Midbrain (tissue), 1 donor: ENCODE data around the gene CYP3A5.
"Not testable (repeated sequence)": the region's sequence is repeated elsewhere in the genome, so short reads cannot be mapped to it uniquely, and the experiment has no call there.

Source experiments
- DNase-seq: peaks from one replicate; lab custom pipeline; 2025; lab: John Stamatoyannopoulos, UW

Gene CYP3A5

DNA sequence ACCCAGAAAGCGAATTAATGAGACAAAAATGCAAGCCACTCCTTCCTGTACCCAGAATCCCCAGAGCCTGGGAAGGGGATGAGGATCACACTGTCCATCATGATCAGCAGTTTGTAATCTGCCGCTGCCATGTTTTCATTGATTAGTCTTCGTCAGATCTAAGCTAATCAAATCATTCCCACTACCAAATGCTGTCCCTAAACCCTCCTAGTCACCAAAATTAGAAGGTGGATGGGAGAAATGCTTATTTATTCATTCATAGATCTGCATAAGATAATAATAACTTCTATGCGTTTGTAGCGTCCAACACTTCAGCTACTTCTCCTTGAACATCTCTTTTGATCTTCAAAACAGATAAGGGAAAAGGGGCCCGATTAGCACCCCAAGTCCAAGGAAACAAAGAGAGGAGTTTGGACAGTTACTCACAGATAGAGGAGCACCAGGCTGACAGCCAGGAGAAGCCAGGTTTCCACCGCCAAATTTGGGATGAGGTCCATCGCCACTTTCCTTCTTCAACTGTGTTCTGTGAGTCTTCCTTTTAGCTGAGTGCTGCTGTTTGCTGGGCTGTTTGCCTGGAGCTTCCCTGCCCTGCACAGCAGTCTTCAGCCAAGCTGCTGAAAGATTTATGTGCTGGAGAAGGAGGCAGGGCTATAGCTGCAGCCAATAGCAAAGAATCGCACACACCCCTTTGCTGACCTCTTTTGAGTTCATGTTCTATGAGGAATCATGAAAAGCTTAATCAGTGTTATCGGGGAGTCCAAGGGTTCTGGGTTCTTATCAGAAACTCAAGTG, at the start of gene CYP3A5:
TSS of gene CYP3A5 (minus strand) at position 597 of the 792 bp plus-strand sequence. CDS start at position 497, 100 bp downstream.
- no peak for DNase-seq

GRCh38 chr7:99728615-99729014, 48.8 kb upstream of the CYP3A5 start:
- no peak for DNase-seq

DNA sequence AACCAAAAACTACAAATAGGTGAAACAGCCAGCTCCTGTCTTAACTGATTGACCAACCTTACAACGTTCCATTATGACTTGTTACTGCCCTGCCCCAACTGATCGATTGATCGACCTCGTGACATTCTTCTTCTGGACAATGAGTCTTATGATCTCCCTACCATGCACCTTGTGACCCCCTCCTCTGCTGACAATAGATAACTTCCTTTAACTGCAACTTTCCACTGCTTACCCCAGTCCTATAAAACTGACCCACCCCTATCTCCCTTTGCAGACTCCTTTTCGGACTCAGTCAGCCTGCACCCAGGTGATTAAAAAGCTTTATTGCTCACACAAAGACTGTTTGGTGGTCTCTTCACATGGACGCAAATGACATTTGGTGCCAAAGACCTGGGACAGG, 43.4 kb upstream of the CYP3A5 start:
- not testable (repeated sequence) for DNase-seq

GRCh38 chr7:99720800-99721595, 41.2 kb upstream of the CYP3A5 start:
- no peak for DNase-seq

GRCh38 chr7:99719996-99720769, 40.4 kb upstream of the CYP3A5 start:
- DNase-seq: no peak

- no peak for DNase-seq
Measured at GRCh38 chr7:99713995-99714570, 34.3 kb upstream of the CYP3A5 start.

DNA sequence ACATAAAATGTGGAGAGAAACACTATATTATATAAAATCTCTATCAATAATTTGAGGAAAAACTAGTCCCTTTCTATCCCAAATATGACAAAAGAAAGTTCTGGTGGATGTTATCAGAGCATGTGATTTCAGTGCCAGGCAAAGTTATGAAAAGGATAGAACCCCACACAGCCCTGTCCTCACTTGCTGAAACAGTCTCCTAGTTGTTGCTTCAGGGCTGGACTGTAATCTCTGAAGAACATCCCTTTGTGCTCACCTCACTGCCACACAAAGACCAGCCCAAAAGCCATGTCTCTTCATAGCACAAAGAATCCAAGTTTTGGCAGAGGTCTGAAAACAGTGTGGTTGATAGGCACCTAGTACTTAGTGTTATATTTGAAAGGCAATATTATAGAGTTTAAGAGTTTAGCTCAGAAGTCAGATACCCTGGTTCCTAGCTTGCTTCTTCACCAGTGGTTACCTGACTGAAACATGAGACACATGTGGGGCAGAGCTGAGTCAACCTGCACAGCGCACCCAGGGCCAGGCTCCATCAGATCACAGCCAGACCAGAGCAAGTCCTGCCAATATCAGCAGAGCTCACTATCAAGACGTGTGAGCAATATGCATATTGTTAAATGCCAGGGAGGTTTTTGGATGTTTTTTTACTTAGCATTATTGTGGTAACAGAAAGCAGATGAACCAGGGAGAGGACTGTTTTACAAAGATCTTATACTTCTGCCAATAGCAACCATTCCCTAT, 30.2 kb upstream of the CYP3A5 start:
- no peak for DNase-seq

DNA sequence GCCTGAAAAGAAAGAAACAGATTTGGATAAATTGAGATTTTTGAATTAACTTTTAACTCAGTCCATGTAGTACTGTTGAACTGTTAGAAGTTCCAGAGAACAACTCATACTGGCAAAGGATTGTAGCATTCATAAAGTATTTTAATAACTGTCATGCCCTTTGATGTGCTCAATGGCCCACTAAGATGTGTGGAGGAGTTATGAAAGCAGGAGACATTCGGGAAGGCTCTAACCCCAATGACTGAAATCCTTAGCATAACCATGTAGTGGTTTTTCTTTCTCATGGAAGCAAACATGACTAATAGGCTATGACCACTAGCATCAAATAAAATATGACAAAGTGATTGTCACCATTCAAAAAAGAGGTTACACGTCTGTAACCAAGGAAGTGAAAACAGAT, 29.5 kb upstream of the CYP3A5 start:
- DNase-seq: no peak

DNA sequence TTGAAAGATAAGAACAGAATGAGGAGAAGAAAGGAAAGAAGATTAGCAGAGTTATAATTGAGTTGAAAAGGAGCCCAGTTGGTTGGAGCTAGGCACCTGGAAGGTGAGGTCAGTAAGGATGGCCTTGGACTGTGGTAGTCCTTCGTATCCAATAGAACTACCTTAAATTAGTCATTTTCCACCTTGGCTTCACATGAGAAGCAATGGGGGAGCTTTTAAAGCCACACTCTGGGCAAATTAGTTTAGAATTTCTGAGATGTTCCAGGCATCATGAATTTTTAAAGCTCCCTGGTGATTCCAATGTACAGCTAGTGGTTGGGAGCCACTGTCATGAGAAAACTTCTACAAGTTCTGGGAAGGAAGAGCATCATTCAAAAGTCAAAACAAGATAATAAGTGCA, 27.3 kb upstream of the CYP3A5 start:
- no peak for DNase-seq

- DNase-seq: no peak
Measured at GRCh38 chr7:99699946-99700345, 20.1 kb upstream of the CYP3A5 start.

GRCh38 chr7:99698867-99699730, 19.3 kb upstream of the CYP3A5 start:
- DNase-seq: not testable (repeated sequence)

- no peak for DNase-seq
Measured at GRCh38 chr7:99694912-99695304, 15.1 kb upstream of the CYP3A5 start.

DNA sequence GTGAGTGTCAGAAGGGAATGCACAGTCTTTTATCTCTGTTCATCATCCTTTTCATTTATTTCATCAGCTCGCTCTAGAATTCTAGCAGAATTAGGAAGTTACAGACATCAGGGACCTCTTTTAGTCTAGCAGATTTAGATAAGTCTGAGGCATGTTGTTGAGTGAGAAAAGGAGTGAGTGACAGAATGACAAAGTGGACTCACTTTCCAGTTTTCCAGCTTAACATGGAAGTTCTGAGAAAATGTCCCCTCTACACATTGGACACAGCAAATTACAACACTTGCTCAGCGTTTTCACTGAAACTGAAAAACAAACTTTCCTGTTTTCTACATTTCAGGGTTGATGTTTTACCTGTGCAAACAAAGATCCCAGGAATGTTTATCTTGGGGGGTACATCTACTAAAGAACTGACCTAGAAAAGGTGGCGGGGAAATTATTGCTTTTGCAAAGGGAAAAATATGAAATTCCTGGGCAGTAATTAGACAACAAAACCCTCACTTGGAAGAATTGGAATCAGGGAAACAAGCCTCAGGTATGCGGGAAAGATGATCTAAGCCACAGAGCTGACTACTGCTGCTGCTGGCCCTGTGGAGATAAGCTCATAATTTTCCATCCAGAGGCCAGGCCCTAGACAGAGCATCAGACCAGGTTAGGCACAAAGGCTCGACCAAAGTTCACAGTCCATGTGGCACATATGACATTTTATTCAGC, 14.6 kb upstream of the CYP3A5 start:
- DNase-seq: no peak

GRCh38 chr7:99693427-99694200, 13.8 kb upstream of the CYP3A5 start:
- no peak for DNase-seq

DNA sequence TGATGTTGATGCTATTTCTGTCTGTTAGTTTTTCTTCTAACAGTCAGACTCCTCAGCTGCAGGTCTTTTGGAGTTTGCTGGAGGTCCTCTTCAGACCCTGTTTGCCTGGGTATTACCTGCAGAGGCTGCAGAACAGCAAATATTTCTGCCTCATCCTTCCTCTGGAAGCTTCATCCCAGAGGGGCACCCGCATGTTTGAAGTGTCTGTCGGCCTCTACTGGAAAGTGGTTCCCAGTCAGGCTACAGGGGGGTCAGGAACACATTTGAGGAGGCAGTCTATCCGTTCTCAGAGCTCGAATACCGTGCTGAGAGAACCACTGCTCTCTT, 13.3 kb upstream of the CYP3A5 start:
- DNase-seq: no peak

DNA sequence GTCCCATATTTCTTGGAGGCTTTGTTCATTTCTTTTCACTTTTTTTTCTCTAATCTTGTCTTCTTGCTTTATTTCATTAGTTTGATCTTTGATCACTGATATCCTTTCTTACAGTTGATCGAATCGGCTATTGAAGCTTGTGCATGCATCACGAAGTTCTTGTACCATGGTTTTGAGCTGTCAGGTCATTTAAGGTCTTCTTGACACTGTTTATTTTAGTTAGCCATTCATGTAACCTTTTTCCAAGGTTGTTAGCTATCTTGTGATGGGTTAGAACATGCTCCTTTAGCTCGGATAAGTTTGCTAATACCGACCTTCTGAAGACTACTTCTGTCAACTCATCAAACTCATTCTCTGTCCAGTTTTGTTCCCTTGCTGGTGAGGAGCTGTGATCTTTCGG, 12.8 kb upstream of the CYP3A5 start:
- DNase-seq: not testable (repeated sequence)

GRCh38 chr7:99691658-99692057, 11.9 kb upstream of the CYP3A5 start:
- not testable (repeated sequence) for DNase-seq

GRCh38 chr7:99690918-99691317, 11.1 kb upstream of the CYP3A5 start:
- DNase-seq: not testable (repeated sequence)
